GM19043 (cell line): ENCODE data around the gene GNB2.
A peak's percentile ranks its signal among the peaks of the same experiment; 100 is the strongest.
"Not testable (repeated sequence)": the region's sequence is repeated elsewhere in the genome, so short reads cannot be mapped to it uniquely, and the experiment has no call there.

ENCODE experiments used
- ATAC-seq: cut with Tn5 transposase; IDR thresholded peaks from one replicate; pipeline ENCODE4 v1.9.1; 2021; ENCODE audit warnings: low read depth; ENCODE audit not compliant: unreplicated experiment

Gene GNB2

DNA sequence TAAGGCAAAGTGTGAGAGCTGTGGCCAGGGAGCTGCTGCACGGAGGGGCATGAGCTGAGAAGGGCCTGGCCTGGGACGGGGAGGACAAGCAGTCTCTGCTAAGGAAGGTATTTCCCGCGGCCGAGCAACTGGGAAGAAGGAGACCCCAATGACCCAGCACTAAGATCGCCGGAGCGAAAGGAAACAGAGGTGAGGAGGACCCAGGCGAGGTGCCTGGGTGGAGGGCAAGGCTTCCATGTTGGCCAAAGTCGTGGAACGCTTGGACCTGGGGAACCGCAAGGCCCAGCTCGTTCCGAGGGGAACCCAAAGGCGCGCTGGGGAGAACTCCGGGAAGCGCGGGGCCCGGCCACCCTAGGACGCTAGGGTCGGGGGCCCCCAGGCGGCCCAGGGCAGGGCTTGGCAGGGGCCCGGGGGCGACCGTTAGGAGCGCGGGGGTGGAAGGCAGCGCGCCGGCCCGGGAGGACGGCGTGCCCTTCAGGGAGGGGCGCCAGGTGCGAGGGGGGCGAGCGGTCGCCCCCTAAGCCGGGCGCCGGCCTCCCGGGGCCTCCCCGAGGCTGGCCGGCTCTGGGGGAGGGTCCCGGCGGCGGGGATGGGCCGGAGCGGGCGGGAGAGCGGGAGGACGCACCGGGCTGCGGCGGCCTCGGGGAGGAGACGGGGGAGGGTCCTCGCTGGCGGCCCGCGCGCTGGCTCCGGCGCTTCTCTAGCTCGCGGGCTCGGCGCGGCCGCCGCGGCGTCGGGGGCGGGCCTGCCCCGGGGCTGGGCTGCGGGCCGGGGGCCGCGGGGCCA, 20.0 kb downstream of the GNB2 start:
- no peak for ATAC-seq

DNA sequence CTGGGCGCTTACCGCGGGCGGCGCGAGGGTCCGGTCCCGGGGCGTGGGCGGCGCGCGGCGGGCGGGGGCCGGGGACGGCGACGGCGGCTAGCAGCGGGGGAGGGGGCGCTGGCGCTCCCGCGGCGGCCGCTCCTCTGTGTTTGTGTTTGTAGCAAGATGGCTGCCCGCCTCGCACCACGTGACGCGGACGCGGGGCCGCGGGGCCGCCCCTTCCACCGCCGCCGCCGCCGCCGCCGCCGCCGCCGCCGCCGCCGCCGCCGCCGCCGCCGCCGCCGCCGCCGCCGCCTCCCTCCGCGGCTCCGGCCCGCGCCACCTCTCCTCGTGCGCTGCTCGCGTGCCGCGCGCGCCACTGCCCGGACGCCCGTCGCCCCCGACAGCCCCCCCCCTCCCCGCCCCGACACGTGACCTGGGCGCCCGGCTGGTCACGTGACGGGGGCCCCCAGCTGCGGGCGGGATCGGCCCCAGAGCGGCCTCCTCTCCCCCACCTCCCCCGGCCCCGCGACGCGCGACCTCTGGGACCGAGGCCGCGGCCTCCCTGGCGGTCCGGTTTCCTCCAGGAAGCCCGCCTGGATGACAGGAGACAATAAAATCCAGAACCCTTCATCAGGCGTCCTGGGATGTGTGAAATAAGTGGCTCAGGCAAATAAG, 20.7 kb downstream of the GNB2 start, which contains the start of gene GIGYF1:
TSS of gene GIGYF1 (minus strand) at position 153 of the 648 bp plus-strand sequence. CDS start 6,012 bp downstream, outside the sequence.
- ATAC-seq = no peak

DNA sequence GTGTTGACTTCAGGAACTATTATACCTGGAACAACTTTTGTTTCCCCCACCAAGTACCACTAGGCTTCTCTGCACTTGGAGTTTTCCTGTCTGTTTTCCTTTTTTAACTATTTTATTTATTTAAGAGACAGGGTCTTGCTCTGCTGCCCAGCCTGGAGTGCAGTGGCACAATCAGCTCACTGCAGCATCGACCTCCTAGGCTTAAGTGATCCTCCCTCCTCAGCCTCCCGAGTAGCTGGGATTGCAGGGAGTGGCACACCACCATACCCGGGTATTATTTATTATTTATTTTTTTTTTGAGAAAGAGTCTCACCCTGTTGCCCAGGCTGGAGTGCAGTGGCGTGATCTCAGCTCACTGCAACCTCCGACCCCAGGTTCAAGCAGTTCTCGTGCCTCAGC, 22.6 kb downstream of the GNB2 start:
- no peak for ATAC-seq

DNA sequence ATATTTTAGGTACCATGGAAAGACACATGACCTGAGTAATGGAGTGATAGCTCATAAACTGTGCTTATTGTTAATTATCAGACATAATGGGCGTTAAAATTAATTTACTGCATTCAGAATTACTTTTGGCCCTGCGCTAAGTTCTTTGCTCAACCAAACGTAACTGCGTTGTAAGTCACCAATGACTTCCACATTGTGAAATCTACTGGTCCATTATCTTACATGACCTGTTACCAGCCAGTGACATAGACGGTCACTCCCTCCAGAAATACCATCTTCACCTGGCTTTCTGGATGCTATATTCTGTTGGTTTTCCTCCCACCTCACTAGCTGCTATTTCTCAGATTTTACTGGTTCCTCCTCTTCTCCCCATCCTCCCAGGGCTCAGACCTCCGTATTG, 25.5 kb downstream of the GNB2 start:
- ATAC-seq = no peak

DNA sequence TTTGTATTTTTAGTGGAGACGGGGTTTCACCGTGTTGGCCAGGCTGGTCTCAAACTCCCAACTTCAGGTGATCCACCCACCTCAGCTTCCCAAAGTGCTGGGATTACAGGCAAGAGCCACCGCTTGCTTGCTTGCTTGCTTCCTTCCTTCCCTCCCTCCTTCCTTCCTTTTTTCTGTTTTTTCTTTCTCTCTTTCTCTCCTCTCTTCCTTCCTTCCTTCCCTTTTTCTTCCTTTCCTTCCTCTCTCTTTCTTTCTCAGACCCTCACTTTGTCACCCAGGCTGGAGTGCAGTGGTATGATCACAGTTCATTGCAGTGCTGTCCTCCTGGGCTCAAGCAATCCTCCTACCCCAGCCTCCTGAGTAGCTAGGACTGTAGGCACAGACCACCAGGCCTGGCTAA, 27.5 kb downstream of the GNB2 start:
- ATAC-seq = not testable (repeated sequence)

DNA sequence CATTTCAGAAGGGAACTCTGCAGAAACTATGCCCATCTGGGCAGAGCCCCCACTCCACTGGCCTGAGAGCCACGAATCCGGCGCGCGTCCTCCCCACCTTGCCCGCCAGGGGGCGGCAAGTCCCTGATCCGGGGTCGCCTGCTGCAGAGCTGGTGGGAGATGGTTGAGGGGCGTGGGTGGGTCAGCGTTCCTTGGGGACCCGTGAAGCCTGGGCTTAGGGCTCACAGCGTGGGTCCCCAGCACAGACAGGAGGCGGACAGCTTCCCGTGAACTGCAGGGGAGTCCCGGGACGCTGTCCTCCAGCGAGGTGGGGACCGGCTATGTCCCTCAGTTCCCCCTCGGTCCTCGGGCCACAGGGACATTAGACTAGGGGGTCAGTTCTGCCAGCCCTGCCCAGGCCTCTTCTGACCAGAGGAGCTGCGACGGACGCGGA, 31.8 kb downstream of the GNB2 start:
- peak; percentile 48 for ATAC-seq

DNA sequence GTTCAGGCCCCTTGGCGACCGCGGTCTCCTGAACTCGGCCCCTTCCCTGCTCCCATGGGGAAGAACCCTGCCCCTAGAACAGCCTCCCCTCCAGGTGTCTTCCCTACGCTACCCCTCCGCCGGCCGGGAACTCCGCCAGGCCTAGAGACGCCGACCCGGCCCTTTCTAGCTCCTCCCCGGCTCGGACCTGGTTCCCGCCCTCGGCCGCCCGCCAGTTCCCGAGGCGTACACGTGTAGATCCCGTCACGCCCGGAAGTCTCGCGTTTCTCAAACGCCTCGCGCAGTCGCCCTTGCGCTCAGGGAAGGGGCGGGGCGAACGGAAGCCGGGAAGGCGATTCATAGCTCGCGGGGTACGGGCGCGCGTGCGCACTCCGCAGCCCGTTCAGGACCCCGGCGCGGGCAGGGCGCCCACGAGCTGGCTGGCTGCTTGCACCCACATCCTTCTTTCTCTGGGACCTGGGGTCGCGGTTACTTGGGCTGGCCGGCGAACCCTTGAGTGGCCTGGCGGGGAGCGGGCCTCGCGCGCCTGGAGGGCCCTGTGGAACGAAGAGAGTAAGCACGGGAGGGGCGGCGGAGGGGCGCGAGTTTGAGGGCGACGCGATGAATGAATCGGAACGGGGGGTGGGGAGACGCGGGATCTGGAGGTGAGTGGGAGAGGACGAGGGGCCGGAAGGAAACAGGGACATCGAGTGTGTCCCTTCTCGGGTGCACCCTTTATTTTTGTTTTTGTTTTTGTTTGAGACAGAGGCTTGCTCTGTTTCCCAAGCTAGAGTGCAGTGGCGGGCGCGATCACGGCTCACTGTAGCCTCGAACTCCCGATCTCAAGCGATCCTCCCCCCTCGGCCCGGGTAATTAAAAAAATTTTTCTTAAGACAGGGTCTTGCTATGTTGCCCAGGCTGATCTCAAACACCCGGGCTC, 32.5 kb downstream of the GNB2 start, which contains the start of gene POP7:
TSS of gene POP7 (plus strand) at position 369 of the 919 bp plus-strand sequence. CDS start 710 bp downstream, outside the sequence.
- ATAC-seq = peak; percentile 90

DNA sequence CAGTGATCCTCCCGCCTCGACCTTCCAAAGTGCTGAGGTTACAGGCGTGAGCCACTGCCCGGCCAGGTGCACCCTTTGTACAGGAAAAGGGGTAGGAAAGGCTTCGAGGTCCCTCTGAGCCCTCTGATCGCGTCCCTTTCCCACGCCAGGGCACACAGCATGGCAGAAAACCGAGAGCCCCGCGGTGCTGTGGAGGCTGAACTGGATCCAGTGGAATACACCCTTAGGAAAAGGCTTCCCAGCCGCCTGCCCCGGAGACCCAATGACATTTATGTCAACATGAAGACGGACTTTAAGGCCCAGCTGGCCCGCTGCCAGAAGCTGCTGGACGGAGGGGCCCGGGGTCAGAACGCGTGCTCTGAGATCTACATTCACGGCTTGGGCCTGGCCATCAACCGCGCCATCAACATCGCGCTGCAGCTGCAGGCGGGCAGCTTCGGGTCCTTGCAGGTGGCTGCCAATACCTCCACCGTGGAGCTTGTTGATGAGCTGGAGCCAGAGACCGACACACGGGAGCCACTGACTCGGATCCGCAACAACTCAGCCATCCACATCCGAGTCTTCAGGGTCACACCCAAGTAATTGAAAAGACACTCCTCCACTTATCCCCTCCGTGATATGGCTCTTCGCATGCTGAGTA, 33.3 kb downstream of the GNB2 start:
- ATAC-seq = no peak

DNA sequence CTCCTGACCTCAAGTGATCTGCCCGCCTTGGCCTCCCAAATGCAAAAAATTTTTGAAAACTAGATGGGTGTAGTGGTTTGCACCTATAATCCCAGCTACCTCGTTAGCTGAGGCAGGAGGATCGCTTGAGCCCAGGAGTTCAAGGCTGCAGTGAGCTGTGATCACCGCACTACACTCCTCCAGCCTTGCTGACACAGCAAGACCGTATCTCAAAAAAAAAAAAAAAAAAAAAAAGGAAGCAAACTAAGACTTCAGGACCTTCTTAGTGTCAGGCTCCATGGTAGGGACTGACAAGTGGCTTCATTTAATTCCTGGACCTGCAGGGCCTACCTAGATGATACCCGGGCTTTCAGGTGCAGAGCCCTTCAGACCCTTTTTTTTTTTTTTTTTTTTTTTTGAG, 34.9 kb downstream of the GNB2 start:
- no peak for ATAC-seq

DNA sequence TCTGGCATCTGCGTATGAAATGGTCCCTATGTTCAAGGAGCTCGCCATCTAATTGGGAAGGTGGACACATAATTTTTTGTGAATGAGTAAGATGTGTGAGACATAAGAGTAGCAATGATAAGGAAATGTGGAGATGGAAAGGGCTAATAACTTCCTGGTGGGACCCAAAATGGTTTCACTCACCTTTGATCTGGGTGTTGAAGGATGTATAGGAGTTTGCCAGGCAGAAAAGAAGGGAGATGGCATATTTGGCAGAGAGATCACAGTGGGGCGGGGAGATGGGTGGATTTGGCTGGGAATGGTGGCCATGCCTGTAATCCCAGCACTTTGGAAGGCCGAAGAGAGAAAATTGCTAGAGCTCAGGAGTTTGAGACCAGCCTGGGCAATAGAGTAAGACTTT, 36.9 kb downstream of the GNB2 start:
- ATAC-seq = no peak

DNA sequence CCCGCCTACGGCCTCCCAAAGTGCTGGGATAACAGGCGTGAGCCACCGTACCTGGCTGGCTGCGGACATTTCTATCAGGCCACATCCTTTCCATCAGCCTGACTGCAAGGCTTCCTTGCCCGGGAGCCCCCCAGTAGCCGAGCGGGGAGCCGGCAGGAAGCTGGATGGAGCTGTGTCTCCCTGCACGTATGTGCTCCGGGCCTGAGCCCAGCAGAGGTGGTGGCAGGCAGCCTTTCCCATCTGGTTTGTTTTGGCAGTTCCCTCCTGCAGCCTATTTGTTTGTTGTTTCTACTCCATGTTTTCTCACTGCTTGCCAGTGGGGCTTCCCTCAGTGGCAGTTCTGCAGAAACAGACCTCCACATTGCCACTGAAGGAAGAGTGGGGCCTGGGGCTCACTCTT, 37.8 kb downstream of the GNB2 start:
- ATAC-seq = no peak

DNA sequence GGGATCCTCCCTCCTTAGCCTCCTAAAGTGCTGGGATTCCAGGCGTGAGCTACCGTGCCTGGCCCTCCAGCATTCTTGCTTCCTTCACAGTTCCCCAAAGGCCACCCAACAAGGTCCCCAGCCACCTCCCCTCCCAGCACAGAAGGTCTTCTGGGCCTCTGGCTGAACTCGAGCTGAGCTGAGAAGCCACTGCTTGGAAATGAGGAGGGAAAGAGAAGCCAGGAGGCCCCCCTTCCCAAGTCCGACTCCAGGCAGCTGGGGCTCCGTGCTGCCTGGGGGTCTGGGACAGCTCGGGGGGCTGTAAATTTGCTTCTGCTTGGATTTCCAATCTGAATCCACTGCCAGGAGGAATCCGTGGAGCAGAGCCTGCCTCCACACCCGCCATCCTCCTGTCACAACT, 41.2 kb downstream of the GNB2 start:
- no peak for ATAC-seq

DNA sequence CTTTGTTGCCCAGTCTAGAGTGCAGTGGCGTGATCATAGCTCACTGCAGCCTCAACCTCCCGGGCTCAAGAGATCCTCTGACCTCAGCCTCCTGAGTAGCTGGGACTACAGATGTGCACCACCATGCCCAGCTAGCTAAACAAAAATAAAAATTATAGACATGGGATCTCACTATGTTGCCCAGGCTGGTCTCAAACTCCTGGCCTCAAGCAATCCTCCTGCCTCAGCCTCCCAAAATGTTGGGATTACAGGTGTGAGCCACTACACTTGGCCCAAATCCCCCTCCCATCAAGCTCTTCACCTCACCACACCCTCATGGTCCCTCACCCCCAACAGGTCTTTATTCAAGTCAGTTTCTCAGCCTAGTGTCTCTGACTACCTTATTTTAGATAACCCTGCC, 43.5 kb downstream of the GNB2 start:
- not testable (repeated sequence) for ATAC-seq

DNA sequence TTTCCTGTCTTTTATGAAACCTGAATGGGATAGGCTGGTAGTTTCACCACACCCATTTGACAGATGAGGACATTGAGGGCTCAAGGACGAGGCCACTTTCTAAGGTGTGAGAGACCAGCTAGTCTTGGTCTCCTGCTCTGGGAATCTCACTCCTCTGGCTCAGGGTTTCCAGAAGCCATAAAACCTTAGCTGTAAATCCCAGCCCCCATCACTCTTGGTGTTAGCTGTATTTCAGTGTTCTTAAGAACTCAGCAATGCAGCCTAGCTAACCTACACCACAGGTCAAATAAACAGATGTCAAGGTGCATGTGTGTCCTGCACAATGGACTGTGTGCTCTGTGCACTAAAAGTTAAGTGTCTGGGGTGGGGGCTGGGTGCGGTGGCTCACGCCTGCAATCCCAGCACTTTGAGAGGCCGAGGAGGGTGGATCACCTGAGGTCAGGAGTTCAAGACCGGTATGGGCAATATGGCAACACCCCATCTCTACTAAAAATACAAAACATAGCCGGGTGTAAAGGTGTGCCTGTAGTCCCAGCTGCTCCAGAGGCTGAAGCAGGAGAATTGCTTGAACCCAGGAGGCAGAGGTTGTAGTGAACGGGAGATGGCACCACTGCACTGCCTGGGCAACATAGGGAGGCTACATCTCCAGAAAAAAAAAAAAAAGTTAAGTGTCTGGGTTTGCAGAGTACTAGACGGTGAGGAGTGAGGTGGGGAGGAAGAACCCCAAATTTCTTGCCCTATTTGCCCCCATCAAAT, 46.2 kb downstream of the GNB2 start:
- ATAC-seq = no peak

DNA sequence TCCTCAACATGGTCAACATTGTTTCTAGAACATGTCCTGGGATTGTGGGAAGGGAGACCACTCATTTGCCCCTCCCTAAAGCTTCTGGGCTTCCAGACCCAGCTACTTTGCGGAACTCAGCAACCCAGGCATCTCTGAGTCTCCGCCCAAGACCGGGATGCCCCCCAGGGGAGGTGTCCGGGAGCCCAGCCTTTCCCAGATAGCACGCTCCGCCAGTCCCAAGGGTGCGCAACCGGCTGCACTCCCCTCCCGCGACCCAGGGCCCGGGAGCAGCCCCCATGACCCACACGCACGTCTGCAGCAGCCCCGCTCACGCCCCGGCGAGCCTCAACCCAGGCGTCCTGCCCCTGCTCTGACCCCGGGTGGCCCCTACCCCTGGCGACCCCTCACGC, 46.7 kb downstream of the GNB2 start, which contains the start of gene EPO:
TSS of gene EPO (plus strand) at position 190 of the 392 bp plus-strand sequence. CDS start 513 bp downstream, outside the sequence.
- ATAC-seq = no peak

DNA sequence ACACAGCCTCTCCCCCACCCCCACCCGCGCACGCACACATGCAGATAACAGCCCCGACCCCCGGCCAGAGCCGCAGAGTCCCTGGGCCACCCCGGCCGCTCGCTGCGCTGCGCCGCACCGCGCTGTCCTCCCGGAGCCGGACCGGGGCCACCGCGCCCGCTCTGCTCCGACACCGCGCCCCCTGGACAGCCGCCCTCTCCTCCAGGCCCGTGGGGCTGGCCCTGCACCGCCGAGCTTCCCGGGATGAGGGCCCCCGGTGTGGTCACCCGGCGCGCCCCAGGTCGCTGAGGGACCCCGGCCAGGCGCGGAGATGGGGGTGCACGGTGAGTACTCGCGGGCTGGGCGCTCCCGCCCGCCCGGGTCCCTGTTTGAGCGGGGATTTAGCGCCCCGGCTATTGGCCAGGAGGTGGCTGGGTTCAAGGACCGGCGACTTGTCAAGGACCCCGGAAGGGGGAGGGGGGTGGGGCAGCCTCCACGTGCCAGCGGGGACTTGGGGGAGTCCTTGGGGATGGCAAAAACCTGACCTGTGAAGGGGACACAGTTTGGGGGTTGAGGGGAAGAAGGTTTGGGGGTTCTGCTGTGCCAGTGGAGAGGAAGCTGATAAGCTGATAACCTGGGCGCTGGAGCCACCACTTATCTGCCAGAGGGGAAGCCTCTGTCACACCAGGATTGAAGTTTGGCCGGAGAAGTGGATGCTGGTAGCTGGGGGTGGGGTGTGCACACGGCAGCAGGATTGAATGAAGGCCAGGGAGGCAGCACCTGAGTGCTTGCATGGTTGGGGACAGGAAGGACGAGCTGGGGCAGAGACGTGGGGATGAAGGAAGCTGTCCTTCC, 47.3 kb downstream of the GNB2 start:
- ATAC-seq = no peak

DNA sequence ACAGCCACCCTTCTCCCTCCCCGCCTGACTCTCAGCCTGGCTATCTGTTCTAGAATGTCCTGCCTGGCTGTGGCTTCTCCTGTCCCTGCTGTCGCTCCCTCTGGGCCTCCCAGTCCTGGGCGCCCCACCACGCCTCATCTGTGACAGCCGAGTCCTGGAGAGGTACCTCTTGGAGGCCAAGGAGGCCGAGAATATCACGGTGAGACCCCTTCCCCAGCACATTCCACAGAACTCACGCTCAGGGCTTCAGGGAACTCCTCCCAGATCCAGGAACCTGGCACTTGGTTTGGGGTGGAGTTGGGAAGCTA, 47.9 kb downstream of the GNB2 start:
- no peak for ATAC-seq

DNA sequence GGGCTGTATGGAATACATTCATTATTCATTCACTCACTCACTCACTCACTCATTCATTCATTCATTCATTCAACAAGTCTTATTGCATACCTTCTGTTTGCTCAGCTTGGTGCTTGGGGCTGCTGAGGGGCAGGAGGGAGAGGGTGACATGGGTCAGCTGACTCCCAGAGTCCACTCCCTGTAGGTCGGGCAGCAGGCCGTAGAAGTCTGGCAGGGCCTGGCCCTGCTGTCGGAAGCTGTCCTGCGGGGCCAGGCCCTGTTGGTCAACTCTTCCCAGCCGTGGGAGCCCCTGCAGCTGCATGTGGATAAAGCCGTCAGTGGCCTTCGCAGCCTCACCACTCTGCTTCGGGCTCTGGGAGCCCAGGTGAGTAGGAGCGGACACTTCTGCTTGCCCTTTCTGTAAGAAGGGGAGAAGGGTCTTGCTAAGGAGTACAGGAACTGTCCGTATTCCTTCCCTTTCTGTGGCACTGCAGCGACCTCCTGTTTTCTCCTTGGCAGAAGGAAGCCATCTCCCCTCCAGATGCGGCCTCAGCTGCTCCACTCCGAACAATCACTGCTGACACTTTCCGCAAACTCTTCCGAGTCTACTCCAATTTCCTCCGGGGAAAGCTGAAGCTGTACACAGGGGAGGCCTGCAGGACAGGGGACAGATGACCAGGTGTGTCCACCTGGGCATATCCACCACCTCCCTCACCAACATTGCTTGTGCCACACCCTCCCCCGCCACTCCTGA, 49.1 kb downstream of the GNB2 start:
- ATAC-seq = no peak
